GM12872 (cell line): ENCODE data around the gene ITGB6.

ENCODE experiments used
- TF ChIP-seq, protein P1 (sequence below): IDR thresholded peaks from 3 replicates; pipeline ENCODE4 v1.5.1; 2011; ENCODE audit warnings: low read depth, mild to moderate bottlenecking, low read length, moderate library complexity; ENCODE audit not compliant: insufficient read depth

Gene ITGB6

DNA sequence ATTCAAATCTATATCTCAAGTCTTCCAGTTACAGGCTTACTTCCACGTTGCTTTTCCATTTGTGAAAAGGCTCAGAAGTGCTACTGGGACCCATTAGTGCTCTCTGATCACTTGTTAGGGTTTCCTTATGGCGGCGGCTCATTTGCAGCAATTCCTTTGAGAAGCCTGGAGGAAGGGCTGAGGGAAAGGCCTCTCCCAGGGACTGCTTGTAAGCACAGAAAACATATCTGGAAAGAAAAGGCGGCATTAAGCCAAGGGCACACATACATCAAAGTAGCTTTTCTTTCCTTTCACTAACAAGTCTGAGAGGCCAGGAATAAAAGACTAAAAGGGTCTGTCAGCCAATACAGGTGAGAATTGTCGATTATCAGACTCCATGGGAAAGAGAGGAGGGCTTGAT is 39.4 kb upstream of the ITGB6 start:
- TF ChIP-seq, protein P1, sequence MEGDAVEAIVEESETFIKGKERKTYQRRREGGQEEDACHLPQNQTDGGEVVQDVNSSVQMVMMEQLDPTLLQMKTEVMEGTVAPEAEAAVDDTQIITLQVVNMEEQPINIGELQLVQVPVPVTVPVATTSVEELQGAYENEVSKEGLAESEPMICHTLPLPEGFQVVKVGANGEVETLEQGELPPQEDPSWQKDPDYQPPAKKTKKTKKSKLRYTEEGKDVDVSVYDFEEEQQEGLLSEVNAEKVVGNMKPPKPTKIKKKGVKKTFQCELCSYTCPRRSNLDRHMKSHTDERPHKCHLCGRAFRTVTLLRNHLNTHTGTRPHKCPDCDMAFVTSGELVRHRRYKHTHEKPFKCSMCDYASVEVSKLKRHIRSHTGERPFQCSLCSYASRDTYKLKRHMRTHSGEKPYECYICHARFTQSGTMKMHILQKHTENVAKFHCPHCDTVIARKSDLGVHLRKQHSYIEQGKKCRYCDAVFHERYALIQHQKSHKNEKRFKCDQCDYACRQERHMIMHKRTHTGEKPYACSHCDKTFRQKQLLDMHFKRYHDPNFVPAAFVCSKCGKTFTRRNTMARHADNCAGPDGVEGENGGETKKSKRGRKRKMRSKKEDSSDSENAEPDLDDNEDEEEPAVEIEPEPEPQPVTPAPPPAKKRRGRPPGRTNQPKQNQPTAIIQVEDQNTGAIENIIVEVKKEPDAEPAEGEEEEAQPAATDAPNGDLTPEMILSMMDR: no peak

DNA sequence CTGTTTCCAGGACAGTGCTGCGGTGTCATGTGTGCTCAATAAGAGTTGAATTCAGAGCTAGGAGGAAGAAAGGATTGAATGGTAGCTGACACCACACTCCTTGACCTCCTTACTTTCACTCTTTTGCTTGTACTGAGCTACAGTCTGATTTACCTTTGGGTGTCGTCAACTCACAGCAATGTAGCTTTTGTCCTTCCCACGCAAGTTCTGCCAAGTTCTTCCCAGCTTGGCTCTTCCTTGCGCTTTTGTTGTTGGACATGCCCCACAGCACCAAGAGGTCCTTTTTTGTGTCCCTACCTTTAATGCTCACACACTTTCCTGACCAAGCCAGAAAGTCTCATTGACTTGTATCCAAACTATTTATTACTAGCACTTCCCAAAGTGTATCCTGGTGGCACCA is 38.3 kb upstream of the ITGB6 start:
- TF ChIP-seq, protein P1: no peak

DNA sequence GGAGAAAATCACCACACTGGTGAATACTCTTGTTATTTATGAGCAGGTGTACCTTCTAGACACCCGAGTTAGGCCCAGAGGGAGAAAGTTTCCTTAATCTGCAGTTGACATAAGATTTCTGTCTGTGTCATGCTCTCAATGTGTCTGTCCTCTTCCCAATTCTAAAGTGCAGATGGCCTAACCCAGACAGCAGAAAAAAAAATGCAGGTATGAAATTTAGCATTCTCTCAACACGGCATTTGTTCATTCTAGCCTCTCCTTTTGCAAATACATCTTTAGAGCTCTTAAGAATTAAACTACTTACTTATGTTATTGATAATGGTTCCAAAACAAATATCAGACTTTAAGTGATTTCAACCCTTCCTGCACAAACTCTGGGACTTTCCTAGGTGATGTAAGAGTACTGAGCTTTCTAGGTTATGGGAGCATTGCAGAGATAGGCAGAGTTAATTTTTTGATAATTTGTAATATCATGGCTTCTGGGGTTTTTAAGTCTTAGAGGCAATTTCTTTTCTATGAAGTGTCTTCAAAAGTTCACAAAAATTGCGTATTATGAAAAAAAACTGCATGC is 32.9 kb upstream of the ITGB6 start:
- TF ChIP-seq, protein P1: no peak

DNA sequence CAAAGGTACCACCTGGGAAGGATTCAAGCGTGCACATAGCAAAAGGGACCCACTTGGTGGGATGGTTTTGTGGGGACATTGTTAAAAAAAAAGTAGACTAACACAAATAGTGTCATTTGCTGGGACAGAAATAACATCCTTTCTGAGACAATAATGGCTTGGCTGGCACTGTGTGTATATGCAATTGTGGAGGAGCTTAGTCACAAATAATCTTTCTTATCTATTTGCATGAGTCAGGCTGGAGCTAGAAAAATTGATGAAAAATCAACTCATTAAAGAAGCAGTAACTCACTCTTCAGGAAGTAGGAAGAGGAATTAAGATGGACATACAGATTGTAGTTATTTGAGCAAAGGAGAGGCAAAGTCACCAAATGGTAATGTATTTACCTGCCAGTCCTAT is 29.5 kb upstream of the ITGB6 start:
- TF ChIP-seq, protein P1: no peak

DNA sequence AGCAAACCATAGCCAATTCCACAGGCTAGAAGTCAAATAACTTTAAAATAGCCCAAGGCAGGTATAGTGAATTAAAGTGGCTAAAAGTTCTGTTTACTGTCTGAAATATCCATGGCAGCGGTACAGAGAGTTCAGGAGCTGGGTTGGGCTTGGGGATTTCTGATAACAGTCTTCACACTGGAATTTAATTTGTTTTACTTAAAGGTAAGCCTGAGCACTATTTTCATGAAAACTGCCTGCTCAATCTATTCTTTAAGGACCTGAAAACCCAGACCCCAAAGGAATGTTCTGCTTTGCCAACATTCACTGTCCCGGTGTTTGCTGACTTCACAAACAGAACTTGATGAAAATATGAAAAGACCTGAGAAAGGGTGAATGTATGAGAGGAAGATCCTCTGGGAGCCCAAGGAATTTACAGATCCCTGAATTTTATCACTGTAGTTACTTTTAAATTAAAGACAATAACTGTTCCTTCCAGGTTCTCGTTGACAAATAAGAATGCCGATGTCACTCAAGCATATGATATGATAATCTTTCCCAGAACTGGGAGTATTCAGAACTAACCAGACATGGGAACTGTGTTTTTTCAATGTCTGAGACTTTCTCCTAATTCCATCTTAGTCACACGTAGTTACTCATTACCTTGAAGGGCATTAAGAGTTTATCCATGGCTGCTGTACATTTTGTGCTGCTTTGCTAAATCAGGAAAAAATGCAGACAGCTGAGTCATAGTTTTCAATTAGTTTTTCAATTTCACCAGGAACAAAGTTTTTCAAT is 28.3 kb upstream of the ITGB6 start:
- TF ChIP-seq, protein P1: no peak

DNA sequence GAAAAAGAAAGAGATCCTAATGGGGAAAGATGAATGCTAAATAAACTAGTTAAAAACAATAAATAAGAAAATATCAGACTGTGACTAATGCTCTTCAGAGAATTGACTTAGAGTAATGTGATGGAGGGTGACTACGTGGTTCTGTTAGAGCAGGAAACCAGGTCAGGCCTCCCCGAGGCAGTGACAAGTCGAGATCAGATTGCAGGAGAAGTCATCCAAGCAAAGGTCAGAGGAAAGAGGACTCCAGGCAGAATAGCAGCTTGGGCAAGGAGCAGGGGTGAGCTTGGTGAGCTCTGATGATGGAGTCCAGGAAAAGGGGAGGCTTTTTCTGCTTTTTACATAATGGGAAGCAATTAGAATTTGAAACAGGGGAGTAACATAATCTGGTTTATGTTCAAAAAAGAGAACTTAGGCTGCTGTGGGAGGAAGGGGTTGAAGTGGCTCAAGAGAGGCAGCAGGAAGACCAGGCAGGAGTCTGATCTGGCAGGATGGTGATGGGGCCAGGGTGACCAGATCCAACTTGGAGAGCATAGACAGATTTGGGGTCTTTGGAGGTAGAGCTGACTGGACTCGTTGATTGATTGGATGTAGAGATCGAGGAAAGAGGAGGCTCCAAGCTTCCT is 27.3 kb upstream of the ITGB6 start:
- TF ChIP-seq, protein P1: no peak

DNA sequence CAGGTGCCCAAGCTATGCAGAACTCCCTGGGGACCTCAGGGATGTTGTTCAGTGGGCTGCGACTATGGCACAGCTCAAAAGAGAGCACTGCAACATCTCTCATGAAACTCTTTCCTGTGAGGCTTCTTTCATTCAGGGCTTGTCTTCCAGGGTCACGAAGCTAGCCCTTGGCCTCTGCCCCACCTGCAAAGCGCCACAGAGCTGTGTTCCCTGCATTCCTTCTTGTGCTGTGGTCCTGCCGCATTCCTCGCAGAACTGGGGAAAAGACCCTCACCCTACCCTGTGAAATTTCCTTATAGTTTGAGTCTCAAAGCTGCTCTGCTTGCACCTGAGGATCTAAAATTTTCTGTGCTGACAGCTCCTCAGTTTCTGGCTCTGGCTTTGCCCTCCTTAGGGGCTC is 26.3 kb upstream of the ITGB6 start:
- TF ChIP-seq, protein P1: no peak
